ENCODE measurements around the gene ADCY5. TPM values are rescaled to one million over a fixed set of nuclear protein-coding genes. Genes with fewer than 3 reads are reported as not detected.

ADCY5 gene
- total RNA-seq, 1 experiment from 2014 or later = 0.24 TPM

GRCh38 chr3:123431658-123432324 is 17.1 kb downstream of the ADCY5 start:
- no peaks in the 10 kb centered on the region for H3K4me1 ChIP-seq (replicated peaks; ENCODE audit: insufficient read depth)
- H3K9me2 ChIP-seq (ENCODE audit: insufficient read depth) = no peaks in the 10 kb centered on the region
- DNase-seq = no peak
- H2AFZ ChIP-seq = no peak overlapping the region
- POLR2A ChIA-PET (ENCODE audit: unreplicated experiment) = no interaction called here
- CTCF ChIA-PET = no interaction called here
- H3K79me2 ChIP-seq (ENCODE audit: low read depth) = no peaks in the 10 kb centered on the region
- intact Hi-C loops (cut with micrococcal nuclease; ENCODE audit: unreplicated experiment) = no loop called here
- H3K4me3 ChIP-seq = no peak overlapping the region
- H3K36me3 ChIP-seq (ENCODE audit: low read depth) = no peaks in the 10 kb centered on the region
- H3K27me3 ChIP-seq (ENCODE audit: insufficient read depth, low read depth) = no peaks in the 10 kb centered on the region
- BruUV-seq (replicated peaks) = no TSS peak
- no peak for TF ChIP-seq CTCF (conservative IDR thresholded peaks at IDR 0.05)
- no peak for TF ChIP-seq EZH2 (IDR thresholded peaks at IDR 0.05; ENCODE audit: low read depth)
- no peaks in the 10 kb centered on the region for H4K20me1 ChIP-seq (ENCODE audit: insufficient read depth)
- no peaks in the 10 kb centered on the region for H3K9me3 ChIP-seq (ENCODE audit: insufficient read depth, low read depth)
- no peak overlapping the region for H3K27ac ChIP-seq
- H3K4me2 ChIP-seq = no peak overlapping the region
- H3F3A ChIP-seq (ENCODE audit: insufficient read depth, low read depth) = no peaks in the 10 kb centered on the region

- no peaks in the 10 kb centered on the region for H3K4me1 ChIP-seq (replicated peaks; ENCODE audit: insufficient read depth)
- no peaks in the 10 kb centered on the region for H3K79me2 ChIP-seq (ENCODE audit: low read depth)
- H3F3A ChIP-seq (ENCODE audit: insufficient read depth, low read depth) = no peaks in the 10 kb centered on the region
- H3K4me3 ChIP-seq = no peak overlapping the region
- H3K9me2 ChIP-seq (ENCODE audit: insufficient read depth) = no peaks in the 10 kb centered on the region
- H3K27ac ChIP-seq = no peak overlapping the region
- no peaks in the 10 kb centered on the region for H3K27me3 ChIP-seq (ENCODE audit: insufficient read depth, low read depth)
- POLR2A ChIA-PET (ENCODE audit: unreplicated experiment) = no interaction called here
- no TSS peak for BruUV-seq (replicated peaks)
- no peaks in the 10 kb centered on the region for H4K20me1 ChIP-seq (ENCODE audit: insufficient read depth)
- no peaks in the 10 kb centered on the region for H3K36me3 ChIP-seq (ENCODE audit: low read depth)
- no peaks in the 10 kb centered on the region for H3K9me3 ChIP-seq (ENCODE audit: insufficient read depth, low read depth)
- no peak overlapping the region for H2AFZ ChIP-seq
- no peak for DNase-seq
- no peak overlapping the region for H3K4me2 ChIP-seq
- intact Hi-C loops (cut with micrococcal nuclease; ENCODE audit: unreplicated experiment) = no loop called here
- no peak for TF ChIP-seq CTCF (conservative IDR thresholded peaks at IDR 0.05)
- TF ChIP-seq EZH2 (IDR thresholded peaks at IDR 0.05; ENCODE audit: low read depth) = no peak
- CTCF ChIA-PET = no interaction called here
These were observed 17.8 kb downstream of the ADCY5 start for GRCh38 chr3:123431007-123431657.

GRCh38 chr3:123430266-123430665 is 18.6 kb downstream of the ADCY5 start:
- Histone ChIP-seq H3K9me3 (ENCODE audit: insufficient read depth, low read depth) (no peaks in the 10 kb centered on the region), H2AFZ (no peak overlapping the region), H3K4me2 (no peak overlapping the region), H3K4me1 (replicated peaks; ENCODE audit: insufficient read depth) (no peaks in the 10 kb centered on the region), H3K36me3 (ENCODE audit: low read depth) (no peaks in the 10 kb centered on the region), H3K4me3 (no peak overlapping the region), H3K79me2 (ENCODE audit: low read depth) (no peaks in the 10 kb centered on the region), H3F3A (ENCODE audit: insufficient read depth, low read depth) (no peaks in the 10 kb centered on the region), H3K27ac (no peak overlapping the region), H4K20me1 (ENCODE audit: insufficient read depth) (no peaks in the 10 kb centered on the region), H3K9me2 (ENCODE audit: insufficient read depth) (no peaks in the 10 kb centered on the region), H3K27me3 (ENCODE audit: insufficient read depth, low read depth) (no peaks in the 10 kb centered on the region)
- POLR2A ChIA-PET (ENCODE audit: unreplicated experiment) = no interaction called here
- TF ChIP-seq EZH2 (IDR thresholded peaks at IDR 0.05; ENCODE audit: low read depth) (no peak), CTCF (conservative IDR thresholded peaks at IDR 0.05) (no peak)
- intact Hi-C loops (cut with micrococcal nuclease; ENCODE audit: unreplicated experiment) = no loop called here
- no peak for DNase-seq
- CTCF ChIA-PET = no interaction called here
- no TSS peak for BruUV-seq (replicated peaks)
